ENCODE data around the gene CACNA1C. TPM values are rescaled to one million over a fixed set of nuclear protein-coding genes. Genes with fewer than 3 reads are reported as not detected.
"Not testable (repeated sequence)": the region's sequence is repeated elsewhere in the genome, so short reads cannot be mapped to it uniquely, and the experiment has no call there.

CACNA1C gene
- total RNA-seq, 1 donor from 2014 or later, result 1.5 TPM

GRCh38 chr12:2113119-2113912 is 60.5 kb downstream of the CACNA1C start:
- no peak for DNase-seq

- no peak for DNase-seq
Measured at GRCh38 chr12:2114071-2114470, 61.3 kb downstream of the CACNA1C start.

- no peak for DNase-seq
Measured at GRCh38 chr12:2115101-2115845, 62.5 kb downstream of the CACNA1C start.

- no peak for DNase-seq
Measured at GRCh38 chr12:2117541-2117940, 64.8 kb downstream of the CACNA1C start.

GRCh38 chr12:2118061-2118460 is 65.3 kb downstream of the CACNA1C start:
- DNase-seq, result no peak

DNA sequence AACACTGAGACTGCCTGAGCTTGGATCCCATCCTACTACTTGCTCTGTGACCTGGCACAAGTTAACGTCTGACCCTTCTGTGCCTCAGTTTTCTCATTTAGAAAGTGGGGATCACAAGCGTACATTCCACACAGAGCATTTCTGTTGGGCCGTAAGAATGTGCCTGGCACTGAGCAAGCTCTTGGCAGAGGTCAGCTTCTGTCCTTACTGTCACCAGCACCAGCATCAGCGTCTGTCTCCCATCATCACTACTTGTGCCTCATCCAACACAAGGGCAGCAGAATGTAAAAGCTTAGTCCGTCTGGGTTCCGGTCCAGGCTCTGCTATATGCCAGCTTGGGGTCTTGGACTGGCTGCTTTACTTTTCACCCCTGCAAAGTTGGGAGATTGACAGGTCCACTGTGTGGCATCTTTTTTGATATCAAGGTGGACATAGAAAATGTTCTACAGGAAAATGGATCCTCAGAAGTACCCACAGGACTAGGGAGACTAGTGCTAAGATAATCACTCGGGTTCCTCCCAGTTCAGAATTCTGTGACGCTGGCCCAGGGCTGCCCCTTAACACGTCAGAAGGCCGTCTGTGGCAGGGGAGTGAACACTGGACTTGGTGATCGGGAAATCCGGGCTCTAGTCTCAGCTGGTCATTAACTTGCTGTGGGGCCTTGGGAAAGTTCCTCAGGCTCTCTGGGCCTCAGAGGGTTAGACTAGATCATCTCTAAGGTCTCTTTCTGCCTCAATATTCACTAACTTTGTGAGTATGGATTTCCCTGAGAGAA is 65.9 kb downstream of the CACNA1C start:
- no peak for DNase-seq

- no peak for DNase-seq
Measured at GRCh38 chr12:2119266-2119665, 66.5 kb downstream of the CACNA1C start.

- no peak for DNase-seq
Measured at GRCh38 chr12:2120982-2121758, 68.4 kb downstream of the CACNA1C start.

DNA sequence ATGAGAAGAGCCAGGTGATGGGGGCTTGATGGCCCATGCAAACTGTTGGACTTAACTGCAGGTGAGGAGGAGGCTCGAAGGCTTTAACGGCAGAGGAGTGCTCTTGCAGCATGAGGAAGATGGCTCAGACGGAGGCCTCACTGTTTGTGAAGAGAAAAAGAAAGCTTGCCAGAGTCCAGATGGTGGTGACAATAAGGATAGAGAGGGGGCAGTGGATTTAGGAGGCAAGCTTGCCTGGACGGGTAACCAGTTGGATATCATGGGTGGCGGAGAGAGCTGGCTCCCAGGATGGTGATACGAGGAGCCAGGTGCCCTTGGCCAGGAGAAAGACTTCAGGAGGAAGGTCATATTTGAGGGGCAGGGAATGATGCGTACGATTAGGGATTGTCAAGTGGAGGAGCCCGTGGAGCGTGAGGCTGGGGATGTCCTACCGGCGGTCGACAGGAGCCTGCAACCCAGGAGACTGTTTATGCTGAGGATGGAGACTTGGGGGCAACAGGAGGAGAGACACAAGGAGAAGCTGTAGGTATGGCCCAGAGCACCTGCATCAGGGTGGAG is 71.8 kb downstream of the CACNA1C start:
- DNase-seq, result no peak

DNA sequence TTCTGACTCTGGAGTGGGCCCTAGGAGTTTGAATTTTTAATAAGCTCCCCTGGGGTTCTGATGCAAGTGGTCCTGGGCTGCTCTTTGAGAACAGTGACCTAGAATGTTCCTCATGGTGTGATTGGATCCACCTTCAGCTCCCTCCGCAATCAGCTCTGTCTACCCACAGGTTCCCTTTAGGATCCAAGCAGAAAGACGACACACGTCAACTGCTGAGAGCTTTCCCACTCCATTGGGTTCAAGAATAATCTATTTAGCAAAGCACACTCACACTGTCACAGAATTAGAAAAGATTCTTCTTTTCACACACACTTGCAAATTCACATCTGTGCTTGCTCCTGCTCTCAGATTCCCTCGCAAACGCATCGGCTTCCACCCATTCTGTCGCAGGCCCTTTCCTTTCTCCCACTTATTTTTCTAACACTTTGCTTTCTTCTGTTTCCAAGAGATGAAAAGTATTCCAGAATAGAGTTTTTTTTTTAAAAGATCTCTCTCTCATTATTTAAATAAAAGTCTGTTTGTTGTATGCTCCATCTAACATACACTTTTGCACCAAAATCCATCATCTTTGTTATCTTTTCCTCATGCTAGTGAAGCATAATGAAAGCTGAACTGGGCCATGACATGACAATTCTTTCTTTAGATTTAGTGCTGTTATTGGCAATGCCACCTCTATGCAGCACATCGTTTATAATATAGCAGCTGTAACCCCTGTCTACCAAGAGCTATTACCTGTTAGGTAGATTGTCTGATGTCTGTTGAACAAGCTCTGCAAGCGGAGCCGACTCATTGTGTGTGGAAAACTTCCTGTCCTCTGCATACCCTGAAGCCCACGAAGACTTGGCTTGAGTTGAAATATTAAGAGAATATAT is 73.1 kb downstream of the CACNA1C start:
- DNase-seq, result no peak

DNA sequence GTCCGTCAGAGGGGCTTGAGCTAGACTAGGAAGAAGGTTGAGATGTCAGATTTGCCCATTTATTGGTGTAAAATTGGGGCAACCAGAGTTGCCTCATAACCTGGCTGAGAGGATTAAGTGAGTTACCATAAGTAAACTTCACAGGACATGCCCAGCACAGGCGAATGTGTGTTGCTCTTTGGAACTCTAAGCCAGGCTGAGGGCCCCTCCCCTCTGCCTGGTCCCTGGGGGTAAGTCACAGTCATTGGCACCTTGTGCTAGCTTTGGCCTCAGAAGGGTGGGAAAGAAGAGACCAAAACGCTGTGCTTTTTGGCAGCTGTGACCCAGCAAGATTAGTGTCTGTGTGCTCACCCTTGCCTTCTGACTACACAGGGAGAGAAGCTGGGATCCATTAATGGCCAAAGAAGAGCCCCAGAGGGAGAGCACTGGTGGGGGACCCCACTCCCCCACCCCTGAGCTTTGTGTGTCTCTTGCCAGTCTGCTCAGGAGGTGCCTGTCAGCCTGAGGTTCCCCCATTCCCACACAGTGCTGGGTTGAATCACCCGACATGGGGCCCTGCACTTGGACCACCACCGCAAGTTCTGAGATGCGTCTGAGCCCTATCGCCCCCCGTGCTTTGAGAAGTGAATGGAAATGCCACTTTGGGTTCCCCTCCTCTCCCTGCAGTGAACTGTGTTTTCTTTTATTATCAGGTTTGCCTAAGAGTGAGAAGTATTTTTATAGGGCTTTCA is 74.1 kb downstream of the CACNA1C start:
- DNase-seq, result no peak

- no peak for DNase-seq
Measured at GRCh38 chr12:2129076-2129475, 76.3 kb downstream of the CACNA1C start.

- not testable (repeated sequence) for DNase-seq
Measured at GRCh38 chr12:2135661-2136418, 83.1 kb downstream of the CACNA1C start.

GRCh38 chr12:2136901-2137300 is 84.1 kb downstream of the CACNA1C start:
- DNase-seq, result no peak

DNA sequence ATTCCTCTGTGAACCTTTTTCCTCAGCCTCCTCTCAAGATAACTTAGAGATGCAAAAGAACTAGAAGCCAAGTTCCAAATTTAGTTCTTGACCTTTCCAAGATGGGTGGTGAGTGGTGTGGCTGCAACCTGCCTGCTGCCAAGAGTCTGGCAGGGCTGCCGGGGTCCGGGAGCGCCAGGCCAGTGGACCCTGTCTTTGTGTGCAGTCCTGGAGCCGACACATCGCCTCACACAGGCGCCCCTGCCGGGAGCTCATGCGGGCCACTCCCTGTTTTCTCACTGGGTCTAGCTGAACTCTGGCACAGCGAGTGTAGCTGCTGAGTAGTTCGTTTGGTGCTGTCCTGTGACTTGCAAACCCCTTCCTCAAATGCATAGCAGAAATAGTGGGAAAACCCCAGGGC is 84.9 kb downstream of the CACNA1C start:
- no peak for DNase-seq

GRCh38 chr12:2138294-2138693 is 85.5 kb downstream of the CACNA1C start:
- DNase-seq, result no peak

DNA sequence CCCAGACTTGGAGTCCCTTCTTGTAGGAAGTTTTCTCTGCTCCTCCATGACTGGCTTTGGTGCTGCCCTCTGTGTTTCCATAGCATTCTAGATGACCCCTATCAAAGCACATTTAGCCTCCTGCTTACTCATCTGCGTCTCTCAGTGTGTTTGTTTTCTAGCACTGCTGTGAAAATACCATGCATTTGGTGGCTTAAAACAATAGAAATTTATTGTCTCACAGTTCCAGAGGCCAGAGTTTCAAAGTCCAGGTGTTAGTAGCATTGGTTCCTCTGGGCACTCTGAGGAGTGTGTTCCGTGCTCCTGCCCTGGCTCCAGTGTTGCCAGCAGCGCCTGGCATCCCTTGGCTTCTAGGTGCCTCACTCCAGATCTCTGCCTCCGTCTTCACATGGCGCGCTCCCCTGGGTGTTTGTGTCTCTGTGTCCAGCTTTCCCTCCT is 86.1 kb downstream of the CACNA1C start:
- DNase-seq, result no peak

DNA sequence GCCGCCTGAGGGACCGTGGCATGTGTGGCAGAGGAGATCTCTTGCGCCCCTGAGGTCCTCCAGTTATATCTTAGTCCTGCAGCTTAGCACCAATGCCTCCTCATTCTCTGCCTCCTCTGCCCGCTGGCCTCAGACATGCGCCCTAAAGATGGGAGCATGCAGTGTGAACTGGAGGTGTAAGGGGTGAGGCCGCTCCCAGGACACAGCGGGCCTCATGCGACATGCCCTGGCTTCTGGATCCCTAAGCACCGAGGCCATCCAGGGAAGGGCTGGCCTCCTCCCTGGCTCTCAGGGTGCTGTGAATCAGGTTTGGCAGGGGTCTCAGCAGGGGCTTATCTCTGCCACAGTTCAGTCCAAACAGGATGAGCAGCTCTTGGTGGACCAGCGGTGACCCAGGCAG is 86.9 kb downstream of the CACNA1C start:
- DNase-seq, result no peak

DNA sequence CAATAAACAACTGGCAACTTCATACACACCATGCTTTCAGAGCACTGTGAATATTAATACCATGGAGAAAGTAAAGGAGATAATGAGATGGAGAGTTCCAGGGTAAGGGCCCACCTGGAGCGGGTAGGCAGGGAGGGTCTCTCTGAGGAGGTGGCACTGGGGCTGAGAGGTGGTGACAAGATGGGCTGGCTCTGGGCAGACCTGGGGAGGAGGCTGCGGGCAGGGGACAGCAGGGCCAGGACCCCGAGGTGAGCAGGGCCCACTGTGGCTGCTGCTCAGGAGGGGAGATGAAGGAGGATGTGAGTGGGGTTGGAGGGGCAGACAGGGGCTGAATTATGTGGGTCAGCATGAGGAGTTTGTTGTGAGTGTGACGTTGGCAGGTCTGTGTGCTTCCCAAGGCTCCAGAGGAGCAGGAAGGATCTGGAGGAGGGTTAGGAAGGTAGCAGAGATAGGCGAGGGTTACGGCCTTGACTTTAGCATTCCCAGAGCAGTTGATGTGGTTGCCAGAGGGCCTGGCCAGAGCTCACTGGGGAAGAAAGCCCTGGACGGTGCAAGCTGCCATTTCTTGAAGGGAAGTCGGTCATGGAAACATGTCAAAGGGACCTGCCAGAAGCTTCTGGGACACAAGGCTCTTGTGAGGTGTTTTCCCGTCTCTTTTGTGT is 88.2 kb downstream of the CACNA1C start:
- DNase-seq, result no peak
